ENCODE results near the gene SAA1.
"Not testable (repeated sequence)": the region's sequence is repeated elsewhere in the genome, so short reads cannot be mapped to it uniquely, and the experiment has no call there.

DNA sequence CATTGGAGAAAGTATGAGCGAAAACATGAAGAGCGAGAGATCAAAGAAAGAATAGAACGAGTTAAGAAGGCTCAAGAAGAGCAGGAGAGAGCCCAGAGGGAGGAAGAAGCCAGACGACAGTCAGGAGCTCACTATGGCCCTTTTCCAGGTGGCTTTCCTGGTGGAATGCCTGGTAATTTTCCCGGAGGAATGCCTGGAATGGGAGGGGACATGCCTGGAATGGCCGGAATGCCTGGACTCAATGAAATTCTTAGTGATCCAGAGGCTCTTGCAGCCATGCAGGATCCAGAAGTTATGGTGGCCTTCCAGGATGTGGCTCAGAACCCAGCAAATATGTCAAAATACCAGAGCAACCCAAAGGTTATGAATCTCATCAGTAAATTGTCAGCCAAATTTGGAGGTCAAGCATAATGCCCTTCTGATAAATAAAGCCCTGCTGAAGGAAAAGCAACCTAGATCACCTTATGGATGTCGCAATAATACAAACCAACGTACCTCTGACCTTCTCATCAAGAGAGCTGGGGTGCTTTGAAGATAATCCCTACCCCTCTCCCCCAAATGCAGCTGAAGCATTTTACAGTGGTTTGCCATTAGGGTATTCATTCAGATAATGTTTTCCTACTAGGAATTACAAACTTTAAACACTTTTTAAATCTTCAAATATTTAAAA lies 3.2 kb upstream of the SAA1 start:
- TF ChIP-seq, protein P1, sequence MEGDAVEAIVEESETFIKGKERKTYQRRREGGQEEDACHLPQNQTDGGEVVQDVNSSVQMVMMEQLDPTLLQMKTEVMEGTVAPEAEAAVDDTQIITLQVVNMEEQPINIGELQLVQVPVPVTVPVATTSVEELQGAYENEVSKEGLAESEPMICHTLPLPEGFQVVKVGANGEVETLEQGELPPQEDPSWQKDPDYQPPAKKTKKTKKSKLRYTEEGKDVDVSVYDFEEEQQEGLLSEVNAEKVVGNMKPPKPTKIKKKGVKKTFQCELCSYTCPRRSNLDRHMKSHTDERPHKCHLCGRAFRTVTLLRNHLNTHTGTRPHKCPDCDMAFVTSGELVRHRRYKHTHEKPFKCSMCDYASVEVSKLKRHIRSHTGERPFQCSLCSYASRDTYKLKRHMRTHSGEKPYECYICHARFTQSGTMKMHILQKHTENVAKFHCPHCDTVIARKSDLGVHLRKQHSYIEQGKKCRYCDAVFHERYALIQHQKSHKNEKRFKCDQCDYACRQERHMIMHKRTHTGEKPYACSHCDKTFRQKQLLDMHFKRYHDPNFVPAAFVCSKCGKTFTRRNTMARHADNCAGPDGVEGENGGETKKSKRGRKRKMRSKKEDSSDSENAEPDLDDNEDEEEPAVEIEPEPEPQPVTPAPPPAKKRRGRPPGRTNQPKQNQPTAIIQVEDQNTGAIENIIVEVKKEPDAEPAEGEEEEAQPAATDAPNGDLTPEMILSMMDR (IDR thresholded peaks at IDR 0.05): not testable (repeated sequence)
- not testable (repeated sequence) for TF ChIP-seq EZH2 (IDR thresholded peaks at IDR 0.05)
